ENCODE measurements around the gene LRFN2. TPM values are rescaled to one million over a fixed set of nuclear protein-coding genes. Genes with fewer than 3 reads are reported as not detected.

LRFN2 gene
- total RNA-seq, 1 experiment from 2014 or later = not detected

- H3K9me3 ChIP-seq = no peaks in the 10 kb centered on the region
- H3K9me3 Mint-ChIP-seq (ENCODE audit: unreplicated experiment) = no peaks in the 10 kb centered on the region
- peaks cover 15% of the 10 kb centered on the region for H3K27me3 Mint-ChIP-seq (ENCODE audit: insufficient read depth, unreplicated experiment)
- H3K27me3 ChIP-seq (replicated peaks; ENCODE audit: control insufficient read depth, insufficient read depth, low read length) = no peaks in the 10 kb centered on the region
- no peak for DNase-seq
- H3K36me3 Mint-ChIP-seq (ENCODE audit: insufficient read depth, unreplicated experiment) = no peaks in the 10 kb centered on the region
- TF ChIP-seq CTCF (IDR thresholded peaks at IDR 0.05; ENCODE audit: insufficient read depth in 1 of 2, low read depth in 1 of 2, low read length in 1 of 2, severe bottlenecking in 1 of 2, unreplicated experiment in 1 of 2) = no peak
- no TSS peak for BruUV-seq (replicated peaks)
- CTCF ChIA-PET = no interaction called here
- POLR2A ChIA-PET = no interaction called here
- H3K4me1 ChIP-seq = no peaks in the 10 kb centered on the region
- intact Hi-C loops (cut with micrococcal nuclease; ENCODE audit: unreplicated experiment) = no loop called here
- no peaks in the 10 kb centered on the region for H3K4me1 Mint-ChIP-seq (ENCODE audit: low read depth, unreplicated experiment)
- H3K4me3 Mint-ChIP-seq (ENCODE audit: unreplicated experiment) = no peak overlapping the region
- no peaks in the 10 kb centered on the region for H3K36me3 ChIP-seq (ENCODE audit: control insufficient read depth, insufficient read depth, low read length)
- H3K4me3 ChIP-seq (ENCODE audit: low read depth, low read length) = no peak overlapping the region
- H3K27ac Mint-ChIP-seq (ENCODE audit: unreplicated experiment) = no peak overlapping the region
Observed at GRCh38 chr6:40500227-40500626, 86.9 kb downstream of the LRFN2 start.

- Mint-ChIP-seq H3K4me3 (ENCODE audit: unreplicated experiment) (no peak overlapping the region), H3K27ac (ENCODE audit: unreplicated experiment) (no peak overlapping the region), H3K4me1 (ENCODE audit: low read depth, unreplicated experiment) (no peaks in the 10 kb centered on the region), H3K9me3 (ENCODE audit: unreplicated experiment) (no peaks in the 10 kb centered on the region), H3K27me3 (ENCODE audit: insufficient read depth, unreplicated experiment) (peaks cover 15% of the 10 kb centered on the region), H3K36me3 (ENCODE audit: insufficient read depth, unreplicated experiment) (no peaks in the 10 kb centered on the region)
- BruUV-seq (replicated peaks) = no TSS peak
- Histone ChIP-seq H3K27me3 (replicated peaks; ENCODE audit: control insufficient read depth, insufficient read depth, low read length) (no peaks in the 10 kb centered on the region), H3K9me3 (no peaks in the 10 kb centered on the region), H3K4me1 (no peaks in the 10 kb centered on the region), H3K4me3 (ENCODE audit: low read depth, low read length) (no peak overlapping the region), H3K36me3 (ENCODE audit: control insufficient read depth, insufficient read depth, low read length) (no peaks in the 10 kb centered on the region)
- no peak for DNase-seq
- TF ChIP-seq CTCF (IDR thresholded peaks at IDR 0.05; ENCODE audit: insufficient read depth in 1 of 2, low read depth in 1 of 2, low read length in 1 of 2, severe bottlenecking in 1 of 2, unreplicated experiment in 1 of 2) = no peak
- intact Hi-C loops (cut with micrococcal nuclease; ENCODE audit: unreplicated experiment) = no loop called here
- ChIA-PET POLR2A (no interaction called here), CTCF (no interaction called here)
Observed at GRCh38 chr6:40499215-40499614, 87.9 kb downstream of the LRFN2 start.

GRCh38 chr6:40498148-40498547 is 89.0 kb downstream of the LRFN2 start:
- Mint-ChIP-seq H3K27me3 (ENCODE audit: insufficient read depth, unreplicated experiment) (peaks cover 9% of the 10 kb centered on the region), H3K4me1 (ENCODE audit: low read depth, unreplicated experiment) (no peaks in the 10 kb centered on the region), H3K4me3 (ENCODE audit: unreplicated experiment) (no peak overlapping the region), H3K36me3 (ENCODE audit: insufficient read depth, unreplicated experiment) (no peaks in the 10 kb centered on the region), H3K9me3 (ENCODE audit: unreplicated experiment) (no peaks in the 10 kb centered on the region), H3K27ac (ENCODE audit: unreplicated experiment) (no peak overlapping the region)
- TF ChIP-seq CTCF (IDR thresholded peaks at IDR 0.05; ENCODE audit: insufficient read depth in 1 of 2, low read depth in 1 of 2, low read length in 1 of 2, severe bottlenecking in 1 of 2, unreplicated experiment in 1 of 2) = no peak
- Histone ChIP-seq H3K4me1 (no peaks in the 10 kb centered on the region), H3K36me3 (ENCODE audit: control insufficient read depth, insufficient read depth, low read length) (no peaks in the 10 kb centered on the region), H3K27me3 (replicated peaks; ENCODE audit: control insufficient read depth, insufficient read depth, low read length) (no peaks in the 10 kb centered on the region; the same call in 1 of the 2 replicates), H3K4me3 (ENCODE audit: low read depth, low read length) (no peak overlapping the region), H3K9me3 (no peaks in the 10 kb centered on the region)
- CTCF ChIA-PET = no interaction called here
- intact Hi-C loops (cut with micrococcal nuclease; ENCODE audit: unreplicated experiment) = no loop called here
- BruUV-seq (replicated peaks) = no TSS peak
- POLR2A ChIA-PET = no interaction called here
- DNase-seq = no peak

Measured in Caco-2 (cell line).